Lower lobe of right lung (tissue), 2 donors: ENCODE measurements around the gene SH3BGRL2. TPM values are rescaled to one million over a fixed set of nuclear protein-coding genes. Genes with fewer than 3 reads are reported as not detected.

Source experiments
- ATAC-seq, 2 donors: fragments of 200-7000 bp; cut with Tn5 transposase; one replicate each; pipeline ENCODE4 v1.9.1; 2020 to 2022; ENCODE audit warnings: mild to moderate bottlenecking in 2 of 2, moderate library complexity in 2 of 2
- DNase-seq: peaks from one replicate; pipeline ENCODE4 v3.0.0-alpha.2; 2020
- H3K27ac ChIP-seq: fragments of 200-600 bp; one replicate; pipeline ENCODE4 v1.8.0; 2022
- H3K27me3 ChIP-seq: fragments of 200-600 bp; one replicate; pipeline ENCODE4 v1.8.0; 2022; ENCODE audit warnings: low read depth
- H3K36me3 ChIP-seq: fragments of 200-600 bp; one replicate; pipeline ENCODE4 v1.8.0; 2022; ENCODE audit warnings: mild to moderate bottlenecking
- H3K4me1 ChIP-seq: fragments of 200-600 bp; one replicate; pipeline ENCODE4 v1.8.0; 2022
- H3K4me3 ChIP-seq: fragments of 200-600 bp; one replicate; pipeline ENCODE4 v1.8.0; 2022; ENCODE audit warnings: mild to moderate bottlenecking
- H3K9me3 ChIP-seq: fragments of 200-600 bp; one replicate; pipeline ENCODE4 v1.8.0; 2022
- CTCF ChIP-seq: fragments of 200-600 bp; IDR thresholded peaks from one replicate; pipeline ENCODE4 v1.8.0; 2022; ENCODE audit warnings: antibody characterized with exemption, mild to moderate bottlenecking
- intact Hi-C: fragments of 100-400 bp; cut with DNase I; formaldehyde crosslinking; loops from one replicate; pipeline ENCODE4 v1.11.0; 2022
- total RNA-seq: library from RNA; stranded (reverse); fragmentation: NEBNext Ultra II Directional; extraction: Animal tissue kit (Norgen Biotek cat#: 25700); gene quantifications from one replicate; pipeline ENCODE4 v1.2.1, GENCODE V29; 2021
- donor health status: DM: no; HTN: yes; CAD: no; lungs with severe emphysema.

Gene SH3BGRL2
- total RNA-seq, 1 donor from 2014 or later = 28.9 TPM

DNA sequence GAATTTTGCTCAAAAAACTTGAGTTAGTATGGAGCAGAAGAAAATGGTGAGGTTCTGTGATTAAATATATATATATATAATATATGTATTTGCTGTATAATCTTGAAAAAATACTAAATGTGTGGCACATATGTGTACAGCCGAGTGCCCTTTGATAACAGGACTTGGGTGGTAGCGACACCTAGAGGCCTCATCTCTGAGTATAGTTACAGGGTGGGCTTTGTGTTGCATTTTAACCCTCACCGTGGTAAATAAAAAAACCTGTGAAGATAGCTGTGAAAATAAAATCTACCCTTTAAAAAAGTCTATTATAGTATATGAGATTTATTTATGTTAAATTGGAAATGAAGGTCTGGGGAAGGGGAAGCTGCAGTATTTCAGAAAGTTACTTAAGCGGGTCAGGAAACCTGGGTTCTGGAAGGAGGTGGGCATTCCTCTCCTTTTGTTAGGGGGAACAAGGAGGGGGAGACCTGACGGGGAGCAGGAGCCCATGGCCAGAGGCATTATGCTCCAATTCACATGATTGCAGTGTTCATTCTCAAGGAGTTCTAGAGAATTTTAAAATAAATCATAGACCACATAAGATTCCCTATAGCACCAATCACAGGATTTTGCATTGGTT, 82.7 kb downstream of the SH3BGRL2 start:
- ATAC-seq (peak in 1 of 2 donors; percentile 72), DNase-seq (no peak)
- Histone ChIP-seq H3K27me3 (no peaks in the 10 kb centered on the region), H3K9me3 (no peaks in the 10 kb centered on the region), H3K4me1 (no peaks in the 10 kb centered on the region), H3K4me3 (no peak overlapping the region), H3K27ac (no peak overlapping the region), H3K36me3 (no peaks in the 10 kb centered on the region)
- intact Hi-C loops = no loop called here
- peak; percentile 61 for TF ChIP-seq CTCF

DNA sequence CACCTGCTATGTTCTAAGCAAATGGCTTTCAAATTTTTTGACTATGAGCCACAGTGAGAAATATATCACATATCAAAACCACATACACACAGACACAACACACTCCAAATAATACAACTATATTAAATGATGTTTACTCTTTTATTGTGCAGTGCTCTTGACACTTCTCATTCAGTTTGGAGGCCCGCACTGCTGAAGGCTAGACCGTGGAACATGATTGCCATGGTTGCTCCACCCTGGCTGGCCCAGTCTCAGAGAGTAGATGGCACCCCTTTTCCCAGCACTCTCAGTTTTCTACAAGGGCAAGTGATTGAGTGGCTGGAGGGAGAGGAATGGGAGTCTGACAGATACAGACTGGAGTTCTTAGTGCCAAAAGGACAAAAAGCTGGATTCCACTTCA, 86.9 kb downstream of the SH3BGRL2 start:
- Histone ChIP-seq H3K4me3 (no peak overlapping the region), H3K27me3 (no peaks in the 10 kb centered on the region), H3K4me1 (no peaks in the 10 kb centered on the region), H3K36me3 (no peaks in the 10 kb centered on the region), H3K27ac (no peak overlapping the region), H3K9me3 (no peaks in the 10 kb centered on the region)
- no peak for DNase-seq
- TF ChIP-seq CTCF = no peak
- ATAC-seq = peak in 1 of 2 donors; percentile 37
- intact Hi-C loops = no loop called here

DNA sequence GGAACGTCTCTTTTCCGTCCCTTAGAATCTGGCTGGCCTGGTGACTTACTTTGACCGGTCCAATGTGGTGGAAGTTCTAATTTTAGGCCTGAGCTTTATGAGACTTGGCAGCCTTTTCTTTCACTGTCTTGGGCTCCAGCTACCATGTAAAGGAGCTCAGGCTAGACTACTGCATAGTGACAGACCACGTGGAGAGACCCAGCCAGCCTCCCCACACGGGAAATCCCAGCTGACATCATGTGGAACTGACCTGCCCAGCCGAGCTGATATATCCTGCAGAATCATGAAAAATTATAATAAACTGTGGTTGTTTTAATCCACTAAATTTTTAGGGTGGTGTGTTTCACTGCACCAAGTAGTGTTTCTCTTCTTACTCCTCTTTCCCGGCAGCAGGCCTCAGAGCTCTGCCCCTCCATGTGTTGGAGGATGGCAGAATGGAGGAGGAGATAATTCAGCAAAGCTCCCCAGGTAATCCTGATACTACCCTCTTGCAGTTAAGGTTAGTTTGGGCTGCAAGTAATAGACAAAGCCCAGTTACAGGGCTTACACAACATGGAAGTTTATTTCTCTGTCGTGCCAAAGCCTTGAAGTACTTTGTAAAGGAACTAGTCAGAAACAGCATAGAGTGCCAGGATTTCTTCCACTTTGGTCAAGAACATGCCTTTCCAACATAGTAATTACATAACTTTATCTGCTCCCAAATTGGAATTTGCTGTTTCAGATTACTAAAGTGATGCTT, 87.5 kb downstream of the SH3BGRL2 start:
- peak; percentile 49 to 80 for ATAC-seq
- intact Hi-C loops = no loop called here
- TF ChIP-seq CTCF = no peak

DNA sequence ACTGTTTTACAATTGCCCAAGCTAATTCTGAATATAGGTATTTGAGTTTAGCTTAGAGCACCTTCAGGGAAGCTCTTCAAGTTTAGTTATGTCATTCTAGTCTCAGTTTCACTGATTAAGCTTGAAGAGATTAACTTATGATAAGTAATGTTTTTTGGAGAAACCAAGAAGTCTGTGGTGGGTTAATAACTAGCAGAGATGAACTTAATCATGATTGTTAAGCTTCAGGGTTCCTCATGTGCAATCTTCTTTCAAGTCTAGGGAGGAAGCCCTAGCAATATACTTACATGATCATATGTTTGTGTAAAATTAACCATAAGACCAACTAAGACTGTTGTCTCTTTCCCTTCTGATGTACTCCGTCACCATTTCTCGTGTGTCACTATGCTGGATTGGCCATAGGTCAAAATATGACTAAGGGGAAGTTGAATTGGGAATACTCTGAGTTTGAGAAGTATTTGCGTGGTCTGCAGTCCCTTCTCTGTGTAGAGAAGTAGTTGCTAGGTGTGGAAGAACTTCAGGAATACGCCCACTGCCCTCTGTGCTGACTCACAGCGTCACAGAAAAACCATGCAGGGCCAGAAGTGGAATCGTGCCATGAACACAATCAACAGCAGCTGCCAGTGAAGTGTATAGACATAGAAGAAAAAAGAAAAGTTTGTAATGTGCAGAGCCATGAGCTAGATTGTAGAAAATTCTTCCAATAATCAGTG, 88.3 kb downstream of the SH3BGRL2 start:
- no peaks in the 10 kb centered on the region for H3K36me3 ChIP-seq
- H3K4me3 ChIP-seq = no peak overlapping the region
- no peaks in the 10 kb centered on the region for H3K27me3 ChIP-seq
- intact Hi-C loops = no loop called here
- no peak overlapping the region for H3K27ac ChIP-seq
- no peaks in the 10 kb centered on the region for H3K4me1 ChIP-seq
- DNase-seq (no peak), ATAC-seq (peak; percentile 46 to 67)
- no peak for TF ChIP-seq CTCF
- H3K9me3 ChIP-seq = no peaks in the 10 kb centered on the region

More for the DNA sequence above, 87.5 kb downstream of the SH3BGRL2 start:
- no peak for DNase-seq
- Histone ChIP-seq H3K4me3 (no peak overlapping the region), H3K36me3 (no peaks in the 10 kb centered on the region), H3K9me3 (no peaks in the 10 kb centered on the region), H3K27ac (no peak overlapping the region), H3K4me1 (no peaks in the 10 kb centered on the region), H3K27me3 (no peaks in the 10 kb centered on the region)

- no peak for ATAC-seq
- H3K4me3 ChIP-seq = no peak overlapping the region
- no peak for DNase-seq
- intact Hi-C loops = no loop called here
- no peaks in the 10 kb centered on the region for H3K36me3 ChIP-seq
- H3K27ac ChIP-seq = no peak overlapping the region
- no peaks in the 10 kb centered on the region for H3K9me3 ChIP-seq
- no peaks in the 10 kb centered on the region for H3K27me3 ChIP-seq
- no peaks in the 10 kb centered on the region for H3K4me1 ChIP-seq
- TF ChIP-seq CTCF = no peak
Observed at GRCh38 chr6:79724816-79725215, 93.7 kb downstream of the SH3BGRL2 start.
